K562 (cell line): ENCODE data around the gene ABAT. TPM values are rescaled to one million over a fixed set of nuclear protein-coding genes. Genes with fewer than 3 reads are reported as not detected.

ENCODE experiments used
- ATAC-seq: fragments of 200-7000 bp; cut with Tn5 transposase; 3 replicates; pipeline ENCODE4 v1.9.1; 2020; ENCODE audit warnings: moderate library complexity
- BruUV-seq: library from RNA; stranded (reverse); fragments of 400-500 nt; replicated peaks from 2 replicates; lab custom pipeline; 2021; lab: Mats Ljungman, UMichigan
- CTCF ChIA-PET: fragments of 300-600 bp; formaldehyde crosslinking; extraction: SDS; loops from one replicate; lab custom pipeline; 2021; ENCODE audit warnings: low intra/inter-chr PET ratio; lab: Yijun Ruan, JAX
- POLR2A ChIA-PET: fragments of 300-600, 350-650 bp; sonication (Branson Sonifier 250); formaldehyde crosslinking; extraction: SDS; loops from one replicate; lab custom pipeline; 2021; ENCODE audit warnings: antibody characterized with exemption, inconsistent platforms; lab: Yijun Ruan, JAX
- DNase-seq, 4 experiments: peaks; one replicate each; pipeline versions ENCODE4 v3.0.0 to v3.0.0-alpha.2; 2011 to 2018; ENCODE audit warnings: low spot score in 3 of 4, mixed read lengths in 3 of 4; ENCODE audit errors: extremely low read depth in 1 of 4
- FAIRE-seq: peaks from 2 replicates; lab custom pipeline; 2011; peaks lifted over from hg19 to GRCh38; lab: Jason Lieb, UNC
- H2AFZ ChIP-seq: 2 replicates; pipeline ENCODE4 v1.6.0; 2011; ENCODE audit warnings: low read depth, low read length, control low read depth, inconsistent platforms
- H3K27ac ChIP-seq: fragments of 200-600 bp; 3 replicates; pipeline ENCODE4 v1.8.0; 2011; ENCODE audit warnings: low read depth, mild to moderate bottlenecking, control low read depth, inconsistent platforms, low read length, moderate library complexity, mixed read lengths; ENCODE audit errors: extremely low read depth
- H3K27me3 ChIP-seq, 2 experiments: fragments of 300-600 bp in 1 of 2; 2 replicates in 1 of 2; 3 replicates in 1 of 2; pipeline versions ENCODE4 v1.6.0 to v1.8.0; 2011; ENCODE audit warnings: inconsistent platforms in 2 of 2, low read length in 2 of 2, mild to moderate bottlenecking in 1 of 2, mixed read lengths in 1 of 2, moderate library complexity in 1 of 2; ENCODE audit not compliant: control insufficient read depth in 2 of 2, insufficient read depth in 2 of 2
- H3K36me3 ChIP-seq: fragments of 300-600 bp; 3 replicates; pipeline ENCODE4 v1.8.0; 2011; ENCODE audit warnings: mild to moderate bottlenecking, low read length, inconsistent platforms; ENCODE audit not compliant: control insufficient read depth, insufficient read depth
- H3K4me1 ChIP-seq, 2 experiments: fragments of 200-600 bp in 1 of 2; replicated peaks in 1 of 2; 2 replicates in 1 of 2; 3 replicates in 1 of 2; pipeline versions ENCODE4 v1.5.1 to v1.8.0; 2011; ENCODE audit warnings: inconsistent platforms in 2 of 2, low read length in 2 of 2, mild to moderate bottlenecking in 1 of 2, mixed read lengths in 1 of 2, moderate library complexity in 1 of 2; ENCODE audit not compliant: control insufficient read depth in 2 of 2, insufficient read depth in 2 of 2
- H3K4me2 ChIP-seq: 2 replicates; pipeline ENCODE4 v1.6.1; 2011; ENCODE audit warnings: low read length, control low read depth, inconsistent platforms, mixed read lengths; ENCODE audit not compliant: insufficient read depth
- H3K4me3 ChIP-seq: fragments of 200-600 bp; sonication (generic), shearing (Covaris generic); 2 replicates; pipeline ENCODE4 v1.5.1; 2016; ENCODE audit warnings: control low read depth, inconsistent platforms
- H3K79me2 ChIP-seq: fragments of 200-600 bp; 3 replicates; pipeline ENCODE4 v1.8.0; 2011; ENCODE audit warnings: low read length, inconsistent platforms; ENCODE audit not compliant: control insufficient read depth, insufficient read depth
- H3K9ac ChIP-seq, 2 experiments: 2 replicates each; pipeline versions ENCODE4 v1.6.0 to v1.6.1; 2011; ENCODE audit warnings: low read depth in 2 of 2, low read length in 2 of 2, control low read depth in 1 of 2, inconsistent platforms in 1 of 2, mild to moderate bottlenecking in 1 of 2, mixed read lengths in 1 of 2; ENCODE audit not compliant: insufficient read depth in 1 of 2
- H3K9me1 ChIP-seq: one replicate; pipeline ENCODE4 v1.6.0; 2011; ENCODE audit warnings: inconsistent platforms, mild to moderate bottlenecking, low read length, moderate library complexity; ENCODE audit not compliant: control insufficient read depth, insufficient read depth
- H3K9me3 ChIP-seq: replicated peaks from 2 replicates; pipeline ENCODE4 v1.5.1; 2011; ENCODE audit warnings: low read depth, low read length, inconsistent platforms; ENCODE audit not compliant: control insufficient read depth, insufficient read depth
- H4K20me1 ChIP-seq: replicated peaks from 2 replicates; pipeline ENCODE4 v1.6.1; 2011; ENCODE audit warnings: low read length, inconsistent platforms, mixed read lengths; ENCODE audit not compliant: control insufficient read depth, insufficient read depth
- E2F8 ChIP-seq: fragments of 450-650 bp; IDR thresholded peaks from 2 replicates; pipeline ENCODE4 v1.7.1; 2018; ENCODE audit warnings: mild to moderate bottlenecking, low read depth; ENCODE audit not compliant: partially characterized antibody
- KLF6 ChIP-seq: fragments of 250-450 bp; sonication (Bioruptor Pico); IDR thresholded peaks from 2 replicates; pipeline ENCODE4 v1.4.0; 2020; ENCODE audit warnings: mild to moderate bottlenecking, moderate library complexity, borderline replicate concordance
- RBM34 ChIP-seq: fragments of 200-400 bp; formaldehyde crosslinking; IDR thresholded peaks from 2 replicates; pipeline ENCODE4 v1.6.1; 2018; ENCODE audit warnings: low read length, borderline replicate concordance; ENCODE audit not compliant: insufficient read depth
- RFX1 ChIP-seq: fragments of 450-650 bp; IDR thresholded peaks from 2 replicates; pipeline ENCODE4 v1.6.1; 2016; ENCODE audit warnings: mild to moderate bottlenecking, moderate library complexity
- SMC3 ChIP-seq: conservative IDR thresholded peaks from 2 replicates; pipeline ENCODE4 v1.6.1; 2011; ENCODE audit warnings: low read depth, low read length, improper control_type of control experiment; ENCODE audit not compliant: insufficient read depth
- WGBS: fragments of 100-300 bp; shearing (Covaris generic); methylation state at CpG from one replicate; pipeline ENCODE4 v1.1.6; 2016; ENCODE audit warnings: low coverage, mixed read lengths; ENCODE audit not compliant: insufficient coverage; ENCODE audit errors: missing lambda C conversion rate; 5-methylcytosine and 5-hydroxymethylcytosine counted together
- in situ Hi-C: fragments of 300-500 bp; cut with MboI; formaldehyde crosslinking; loops from 4 replicates; pipeline ENCODE4 v1.15.0; 2018; ENCODE audit warnings: inconsistent platforms, mixed read lengths
- intact Hi-C: fragments of 100-400 bp; cut with micrococcal nuclease; formaldehyde crosslinking; loops from 2 replicates; pipeline ENCODE4 v1.14.2; 2022
- polyA plus RNA-seq, 8 experiments: library from polyadenylated mRNA; depleted of rRNA in 4 of 8; stranded (reverse) in 5 of 8; unstranded in 3 of 8; fragments of >200 nt; fragmentation: Nextera tagmentation in 2 of 8; fragmentation: Illumina TruSeq in 1 of 8; extraction: Ambion mirVana in 2 of 8; extraction: Trizol in 1 of 8; gene quantifications; 2 replicates each; pipeline versions ENCODE4 v1.2.1 to v1.2.3, GENCODE V29; 2011 to 2014; ENCODE audit warnings: inconsistent platforms in 1 of 8, missing spikeins in 1 of 8
- total RNA-seq, 7 experiments: library from RNA; depleted of rRNA in 6 of 7; stranded (reverse); fragments of >200 nt in 6 of 7; fragmentation: Illumina TruSeq in 2 of 7; extraction: Trizol in 2 of 7; gene quantifications; 2 replicates each; pipeline versions ENCODE4 v1.2.1 to v1.2.3, GENCODE V29; 2011 to 2021; ENCODE audit warnings: low replicate concordance in 1 of 7

The ABAT gene
- total and polyA plus RNA-seq, 9 of the 15 experiments (the other 6 are each of a cell fraction or from before 2014, with no cell fraction given), result 0.01 to 0.49 (median 0.10) TPM

GRCh38 chr16:8720080-8720966, 45.9 kb downstream of the ABAT start:
- Histone ChIP-seq H3K9ac (no peak overlapping the region), H3K9me1 (no peaks in the 10 kb centered on the region), H3K36me3 (no peaks in the 10 kb centered on the region), H3K27ac (no peak overlapping the region), H4K20me1 (no peaks in the 10 kb centered on the region), H3K4me1 (peaks cover 0 to 2% of the 10 kb centered on the region in 2 experiments; a peak in 1 of 5 replicates), H2AFZ (no peak overlapping the region), H3K9me3 (no peaks in the 10 kb centered on the region), H3K27me3 (peaks cover 30 to 44% of the 10 kb centered on the region in 2 experiments; a peak in 3 of 5 replicates), H3K4me3 (no peak overlapping the region), H3K79me2 (no peaks in the 10 kb centered on the region), H3K4me2 (no peak overlapping the region)
- no peak for FAIRE-seq
- peak in 1 of 4 experiments; percentile 16 for DNase-seq
- in situ Hi-C loops (no loop called here), intact Hi-C loops (no loop called here)
- POLR2A ChIA-PET, result interaction anchor here (0.5 to 1.2 kb wide), 3 partner anchors 9 to 21 kb away, joined by 3 read pairs; no protein-coding TSS in a partner anchor
- WGBS, result 1% methylated on average over 14 of the region's 14 CpGs
- TF ChIP-seq RFX1 (peak; percentile 87), SMC3 (no peak), KLF6 (no peak), E2F8 (no peak), RBM34 (no peak)
- CTCF ChIA-PET, result no interaction called here
- no peak for ATAC-seq
- BruUV-seq, result no TSS peak
